NCI-H524 treated with DMSO at 0.1 percent for 48 hours (cell line): ENCODE results near the gene ARAP1.

Experiments used
- DNase-seq: peaks from one replicate; lab custom pipeline; 2025; lab: John Stamatoyannopoulos, UW

Gene ARAP1

GRCh38 chr11:72657411-72658100 lies 94.7 kb downstream of the ARAP1 start:
- DNase-seq, result no peak

GRCh38 chr11:72655896-72656464 lies 96.2 kb downstream of the ARAP1 start:
- DNase-seq, result no peak

- DNase-seq, result no peak
Measured at GRCh38 chr11:72655014-72655413, 97.2 kb downstream of the ARAP1 start.

GRCh38 chr11:72653649-72654048 lies 98.6 kb downstream of the ARAP1 start:
- DNase-seq, result no peak

GRCh38 chr11:72652873-72653630 lies 99.2 kb downstream of the ARAP1 start:
- DNase-seq, result no peak

GRCh38 chr11:72652133-72652532 lies 100.1 kb downstream of the ARAP1 start:
- no peak for DNase-seq

GRCh38 chr11:72649215-72649976 lies 102.8 kb downstream of the ARAP1 start:
- no peak for DNase-seq

- no peak for DNase-seq
Measured at GRCh38 chr11:72648384-72649136, 103.6 kb downstream of the ARAP1 start.

- DNase-seq, result no peak
Measured at GRCh38 chr11:72647882-72648281, 104.3 kb downstream of the ARAP1 start.

- no peak for DNase-seq
Measured at GRCh38 chr11:72646472-72646871, 105.7 kb downstream of the ARAP1 start.

- no peak for DNase-seq
Measured at GRCh38 chr11:72646024-72646423, 106.2 kb downstream of the ARAP1 start.

- DNase-seq, result no peak
Measured at GRCh38 chr11:72643547-72643946, 108.7 kb downstream of the ARAP1 start.

- DNase-seq, result no peak
Measured at GRCh38 chr11:72642884-72643522, 109.2 kb downstream of the ARAP1 start.

GRCh38 chr11:72642043-72642883 lies 109.9 kb downstream of the ARAP1 start:
- no peak for DNase-seq

GRCh38 chr11:72641522-72642042 lies 110.6 kb downstream of the ARAP1 start:
- no peak for DNase-seq

- no peak for DNase-seq
Measured at GRCh38 chr11:72639502-72640375, 112.5 kb downstream of the ARAP1 start.

GRCh38 chr11:72637926-72638325 lies 114.3 kb downstream of the ARAP1 start:
- no peak for DNase-seq

- no peak for DNase-seq
Measured at GRCh38 chr11:72637198-72637597, 115.0 kb downstream of the ARAP1 start.

- DNase-seq, result no peak
Measured at GRCh38 chr11:72636376-72636775, 115.8 kb downstream of the ARAP1 start.
